Measurements from ENCODE around the gene MZF1.
"Not testable (repeated sequence)": the region's sequence is repeated elsewhere in the genome, so short reads cannot be mapped to it uniquely, and the experiment has no call there.

Gene MZF1

DNA sequence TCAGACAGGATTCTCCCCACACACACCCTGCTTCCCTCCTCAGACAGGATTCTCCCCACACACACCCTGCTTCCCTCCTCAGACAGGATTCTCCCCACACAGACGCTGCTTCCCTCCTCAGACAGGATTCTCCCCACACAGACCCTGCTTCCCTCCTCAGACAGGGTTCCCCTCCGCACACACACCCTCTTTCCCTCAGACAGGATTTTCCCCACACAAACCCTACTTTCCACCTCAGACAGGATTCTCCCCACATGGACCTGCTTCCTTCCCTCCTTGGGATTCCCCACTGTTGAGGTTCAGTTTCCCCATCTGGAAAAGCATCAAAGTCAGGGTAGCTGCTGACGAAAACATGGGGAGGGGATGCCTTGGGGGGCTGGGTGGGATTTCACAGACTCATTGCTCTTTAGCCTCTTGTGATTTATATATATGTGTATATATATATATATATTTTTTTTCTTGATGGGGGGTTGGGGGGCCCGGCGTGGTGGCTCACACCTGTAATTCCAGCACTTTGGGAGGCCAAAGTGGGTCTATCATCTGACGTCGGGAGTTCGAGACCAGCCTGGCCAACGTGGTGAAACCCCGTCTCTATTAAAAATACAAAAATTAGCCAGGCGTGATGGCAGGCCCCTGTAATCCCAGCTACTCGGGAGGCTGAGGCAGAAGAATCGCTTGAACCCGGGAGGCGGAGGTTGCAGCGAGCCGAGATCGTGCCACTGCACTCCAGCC, 30.3 kb downstream of the MZF1 start:
- DNase-seq (ENCODE audit: low spot score): not testable (repeated sequence)

DNA sequence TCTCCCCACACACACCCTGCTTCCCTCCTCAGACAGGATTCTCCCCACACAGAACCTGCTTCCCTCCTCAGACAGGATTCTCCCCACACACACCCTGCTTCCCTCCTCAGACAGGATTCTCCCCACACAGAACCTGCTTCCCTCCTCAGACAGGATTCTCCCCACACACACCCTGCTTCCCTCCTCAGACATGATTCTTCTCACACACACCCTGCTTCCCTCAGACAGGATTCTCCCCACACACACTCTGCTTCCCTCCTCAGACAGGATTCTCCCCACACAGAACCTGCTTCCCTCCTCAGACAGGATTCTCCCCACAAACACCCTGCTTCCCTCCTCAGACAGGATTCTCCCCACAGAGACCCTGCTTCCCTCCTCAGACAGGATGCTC, 34.0 kb downstream of the MZF1 start:
- not testable (repeated sequence) for DNase-seq (ENCODE audit: low spot score)

DNA sequence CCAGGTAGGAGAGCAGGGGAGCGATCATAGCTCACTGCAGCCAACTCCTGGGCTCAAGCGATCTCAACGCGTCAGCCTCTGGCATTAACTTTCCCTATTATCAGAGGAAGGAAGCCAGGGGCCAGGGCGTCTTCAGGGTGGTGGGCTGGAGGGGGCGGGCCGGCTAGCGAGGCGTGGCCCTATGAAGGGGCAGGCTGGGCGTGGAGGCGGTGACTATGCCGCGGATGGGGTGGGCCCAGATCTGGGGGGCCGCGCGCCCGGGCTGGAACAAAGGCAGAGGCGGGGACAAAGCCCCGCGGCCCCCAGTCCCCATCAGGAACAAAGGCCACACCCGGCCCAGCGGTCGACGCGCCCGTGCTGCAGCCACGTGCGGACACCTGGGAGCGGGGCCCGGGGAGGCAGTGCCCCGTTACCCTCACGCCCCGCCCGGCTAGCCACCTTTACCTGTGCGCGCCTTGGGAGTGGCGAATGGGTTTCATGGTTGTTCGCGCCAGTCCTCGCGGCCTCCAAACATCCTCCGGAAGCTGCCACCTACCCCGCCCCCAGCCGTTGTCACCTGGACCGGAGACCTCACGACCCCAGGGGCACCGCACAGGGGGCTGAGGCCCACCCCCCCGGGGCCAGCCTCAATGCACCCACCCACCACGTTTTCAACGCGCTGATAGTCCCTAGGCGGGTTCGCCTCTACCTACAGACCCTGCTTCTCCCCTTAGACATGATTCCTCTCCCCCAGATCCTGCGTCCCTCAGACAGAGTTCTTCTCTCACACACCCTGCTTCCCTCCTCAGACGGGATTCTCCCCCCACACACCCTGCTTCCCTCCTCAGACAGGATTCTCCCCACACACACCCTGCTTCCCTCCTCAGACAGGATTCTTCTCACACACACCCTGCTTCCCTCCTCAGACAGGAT, 34.6 kb downstream of the MZF1 start:
- peak; percentile 88 for DNase-seq (ENCODE audit: low spot score)

DNA sequence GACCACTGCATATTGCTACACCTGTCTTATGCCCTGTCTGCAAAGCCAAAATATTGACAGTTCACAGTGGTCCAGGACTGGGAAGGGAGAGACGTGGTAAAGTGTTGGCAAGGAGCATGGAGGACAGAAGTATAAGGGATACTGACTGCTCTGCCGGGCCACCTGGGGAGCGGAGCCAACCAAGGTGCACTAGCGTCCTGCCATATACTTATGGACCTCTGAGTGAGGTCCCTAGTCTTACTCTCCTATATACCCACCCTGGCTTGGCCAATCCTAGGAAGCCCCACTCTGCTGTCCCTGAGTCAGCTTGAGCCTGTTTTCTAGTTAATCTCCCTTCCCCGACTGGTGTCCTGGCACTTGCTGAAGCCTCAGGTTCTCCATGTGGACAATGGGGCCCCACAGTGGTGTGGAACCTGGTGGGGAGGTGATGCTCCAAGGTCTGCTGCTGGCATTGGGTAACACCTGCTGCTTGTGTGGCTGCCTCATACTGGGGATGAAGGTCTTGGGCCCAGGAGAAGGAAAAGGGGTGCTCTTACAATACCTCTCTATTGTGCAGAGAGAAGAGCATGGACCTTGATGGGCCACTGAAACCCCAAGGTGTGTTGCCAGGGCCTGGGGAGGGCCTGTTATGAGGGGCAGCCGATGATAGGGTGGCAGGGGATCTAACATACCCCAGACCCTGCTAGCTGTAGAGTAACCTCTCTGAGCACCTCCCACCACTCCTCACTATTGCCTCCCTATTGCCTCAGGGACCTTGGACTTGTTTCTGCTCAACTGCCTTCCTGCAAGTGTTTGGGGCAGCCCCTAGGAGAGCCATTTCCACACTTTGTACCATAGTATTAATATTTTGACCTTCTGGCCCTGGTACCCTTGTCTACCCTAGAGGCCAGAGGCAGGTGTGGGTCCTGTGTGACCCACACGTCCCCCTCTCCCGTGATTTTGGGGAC, 36.0 kb downstream of the MZF1 start:
- no peak for DNase-seq (ENCODE audit: low spot score)

DNA sequence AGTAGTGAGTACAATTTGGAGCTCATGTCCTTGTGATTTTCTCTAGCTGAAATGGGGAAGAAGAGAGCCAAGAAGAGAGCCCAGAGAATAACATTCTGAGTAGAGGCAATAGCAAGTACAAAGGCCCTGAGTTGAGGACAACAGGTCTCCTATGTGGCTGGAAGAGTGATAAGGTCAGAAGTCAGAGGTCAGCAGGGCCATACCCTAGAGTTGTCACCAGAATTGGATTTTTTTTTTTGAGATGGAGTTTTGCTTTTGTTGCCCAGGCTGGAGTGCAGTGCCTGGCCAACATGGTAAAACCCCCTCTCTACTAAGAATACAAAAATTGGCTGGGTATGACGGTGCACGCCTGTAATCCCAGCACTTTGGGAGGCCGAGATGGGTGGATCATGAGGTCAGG, 37.3 kb downstream of the MZF1 start:
- no peak for DNase-seq (ENCODE audit: low spot score)

DNA sequence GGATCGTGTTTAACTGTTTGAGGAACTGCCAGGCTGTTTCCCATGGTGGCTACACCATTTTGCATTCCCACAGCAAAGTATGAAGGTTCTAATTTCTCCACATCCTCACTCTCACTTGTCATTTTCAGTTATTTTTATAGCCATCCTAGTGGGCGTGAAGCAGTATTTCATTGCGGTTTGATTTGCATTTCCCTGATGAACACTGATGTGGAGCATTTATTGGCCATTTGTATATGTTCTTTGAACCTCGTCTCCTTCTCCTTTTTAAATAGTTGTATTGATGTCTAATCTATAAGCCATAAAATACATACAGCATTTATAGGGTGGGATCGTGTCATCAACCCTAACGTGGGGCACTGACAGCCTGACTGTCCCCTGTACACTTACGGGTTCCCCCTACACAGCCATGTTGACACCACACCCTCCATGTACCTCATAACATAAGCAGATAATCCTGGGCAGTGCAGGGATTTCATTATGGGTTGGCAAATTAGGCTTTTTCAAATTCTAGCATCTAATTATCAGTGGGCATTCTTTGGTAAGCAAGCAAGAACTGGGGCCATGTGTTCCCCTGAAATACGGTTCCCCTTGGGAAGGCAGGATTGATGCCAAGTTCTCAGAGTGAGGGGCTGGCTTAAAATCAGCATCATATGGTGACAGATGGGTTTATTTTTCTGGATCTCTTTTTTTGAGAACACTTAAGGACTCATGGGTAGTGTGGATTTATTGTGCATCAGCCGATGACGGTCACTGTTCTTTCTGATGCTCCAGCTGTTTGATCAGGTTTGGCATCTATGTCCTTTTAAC, 41.9 kb downstream of the MZF1 start:
- no peak for DNase-seq (ENCODE audit: low spot score)

DNA sequence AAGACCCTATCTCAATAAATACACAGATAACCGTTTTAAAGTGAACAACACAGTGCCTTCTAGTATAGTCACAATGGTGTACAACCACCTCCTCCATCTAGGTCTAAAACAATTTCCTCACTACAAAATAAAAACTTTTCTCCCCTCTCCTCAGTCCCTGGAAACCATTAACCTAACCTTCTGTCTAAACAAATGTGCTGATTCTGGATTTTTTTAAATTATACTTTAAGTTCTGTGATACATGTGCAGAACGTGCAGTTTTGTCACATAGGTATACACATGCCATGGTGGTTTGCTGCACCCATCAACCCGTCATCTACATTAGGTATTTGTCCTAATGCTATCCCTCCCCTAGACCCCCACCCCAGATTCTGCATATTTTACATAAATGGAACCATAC, 43.7 kb downstream of the MZF1 start:
- no peak for DNase-seq (ENCODE audit: low spot score)

DNA sequence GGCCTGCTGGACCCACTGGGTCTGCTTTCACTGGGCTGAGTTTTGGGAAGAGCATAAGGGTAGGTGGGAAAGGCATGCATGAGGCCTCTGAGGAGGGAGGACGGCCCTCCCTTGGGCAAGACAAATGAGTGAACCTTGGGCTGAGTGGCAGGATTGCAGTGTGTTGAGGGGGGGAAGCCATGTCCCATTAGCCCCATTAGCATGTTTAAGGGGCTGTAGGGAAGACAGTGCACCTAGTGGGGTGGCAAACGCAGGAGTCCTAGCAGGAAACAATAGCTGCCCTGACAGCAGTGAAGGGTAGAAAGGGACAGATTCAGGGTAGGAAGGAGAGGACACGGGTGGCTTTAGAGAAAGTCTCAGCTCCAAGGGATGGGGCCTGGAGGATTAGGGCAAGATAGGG, 50.4 kb downstream of the MZF1 start:
- DNase-seq (ENCODE audit: low spot score): no peak

DNA sequence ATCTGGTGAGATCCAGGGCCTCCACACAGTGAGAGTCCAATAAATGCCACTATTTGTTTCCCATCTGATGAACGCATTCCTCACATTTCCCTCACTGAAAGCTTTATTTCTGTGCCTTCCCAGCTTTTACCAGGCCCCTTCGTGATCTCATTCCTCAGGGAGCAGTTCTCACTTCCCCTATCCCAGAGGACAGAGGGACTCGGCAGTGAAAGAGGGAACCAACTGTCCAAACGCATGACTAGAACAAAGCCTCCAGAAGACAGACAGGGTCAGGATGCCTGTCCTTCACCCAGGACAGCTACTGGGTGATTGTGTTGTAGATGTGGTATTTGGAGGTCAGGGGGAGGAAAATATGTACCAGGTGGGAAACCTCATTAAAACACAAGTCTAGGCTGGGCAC, 51.5 kb downstream of the MZF1 start:
- no peak for DNase-seq (ENCODE audit: low spot score)

DNA sequence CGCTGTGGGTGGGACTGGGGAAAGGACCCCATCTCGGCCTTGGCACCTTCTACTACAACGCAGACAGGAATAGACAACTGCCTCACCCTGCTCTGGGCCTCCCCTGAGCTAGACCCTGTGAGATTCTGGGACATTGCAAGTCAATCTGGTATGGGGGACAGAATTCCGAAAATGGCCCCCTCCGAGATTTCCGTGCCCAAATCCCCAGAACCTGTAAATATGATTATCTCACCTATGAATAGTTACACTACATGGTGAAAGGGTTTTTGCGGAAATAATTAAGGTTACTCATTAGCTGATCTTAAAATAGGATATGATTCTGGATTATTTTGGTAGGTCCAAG, 52.9 kb downstream of the MZF1 start:
- DNase-seq (ENCODE audit: low spot score): no peak

DNA sequence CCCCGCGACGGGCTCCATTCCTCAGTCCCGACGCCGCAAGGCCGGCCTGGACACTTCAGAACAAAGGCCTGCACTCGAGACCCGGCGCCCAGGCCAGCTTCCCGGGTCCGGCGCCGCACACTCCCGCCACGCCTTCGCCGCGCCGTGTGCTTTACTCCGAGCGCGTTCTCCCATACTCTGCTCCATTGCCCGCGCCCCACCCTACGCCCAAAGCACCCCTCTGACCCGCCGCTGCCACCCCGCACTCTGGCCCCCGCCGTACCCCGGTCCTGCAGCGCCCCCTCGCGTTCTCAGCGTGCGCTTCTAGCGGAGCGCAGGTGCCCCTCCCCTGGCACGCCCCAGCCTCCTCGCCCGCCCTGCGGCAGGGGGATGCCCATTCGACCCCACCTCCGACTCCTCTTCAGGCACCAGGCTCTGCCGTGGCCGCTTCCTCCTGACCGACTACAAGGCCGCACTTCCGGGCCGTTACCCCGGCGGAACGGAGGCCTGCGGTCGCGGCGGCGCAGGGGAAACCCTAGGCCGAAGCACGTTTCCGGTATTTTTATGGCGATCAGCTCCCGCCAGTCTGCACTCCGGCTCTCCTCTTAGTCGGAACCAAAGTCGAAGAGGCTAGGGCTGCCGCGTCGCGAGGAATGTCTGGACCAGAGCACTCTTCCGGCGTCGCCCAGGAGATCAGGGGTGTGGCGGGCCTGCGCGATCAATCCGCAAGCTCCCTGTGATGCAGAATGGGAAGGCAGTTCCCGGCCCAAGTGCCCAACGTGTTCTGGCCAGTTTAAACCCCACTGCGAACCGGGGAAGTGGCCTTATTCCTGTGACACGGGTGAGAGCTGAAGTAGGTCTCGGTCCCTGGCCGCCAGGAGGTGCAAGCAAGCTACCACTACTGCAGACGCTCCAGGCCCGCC, 53.5 kb downstream of the MZF1 start, which contains the start of gene ZBTB45:
Gene ZBTB45, minus strand, starts transcription at position 456 of the 902 bp plus-strand sequence. CDS start 2,137 bp downstream, outside the sequence.
- DNase-seq (ENCODE audit: low spot score): peak; percentile 96

DNA sequence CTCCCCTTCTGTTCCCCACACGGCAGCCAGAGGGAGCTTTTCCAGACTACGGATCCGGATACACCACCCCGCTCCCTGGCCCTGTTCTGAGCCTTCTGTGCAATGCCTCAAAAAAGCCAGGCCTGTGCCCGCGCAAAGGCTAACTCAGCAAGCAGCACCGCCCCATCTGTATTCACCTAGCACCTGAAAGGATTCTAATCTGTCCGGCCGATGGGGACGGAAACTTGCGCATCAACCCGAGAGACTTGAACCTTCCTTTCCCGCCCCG, 54.1 kb downstream of the MZF1 start:
- peak; percentile 80 for DNase-seq (ENCODE audit: low spot score)

DNA sequence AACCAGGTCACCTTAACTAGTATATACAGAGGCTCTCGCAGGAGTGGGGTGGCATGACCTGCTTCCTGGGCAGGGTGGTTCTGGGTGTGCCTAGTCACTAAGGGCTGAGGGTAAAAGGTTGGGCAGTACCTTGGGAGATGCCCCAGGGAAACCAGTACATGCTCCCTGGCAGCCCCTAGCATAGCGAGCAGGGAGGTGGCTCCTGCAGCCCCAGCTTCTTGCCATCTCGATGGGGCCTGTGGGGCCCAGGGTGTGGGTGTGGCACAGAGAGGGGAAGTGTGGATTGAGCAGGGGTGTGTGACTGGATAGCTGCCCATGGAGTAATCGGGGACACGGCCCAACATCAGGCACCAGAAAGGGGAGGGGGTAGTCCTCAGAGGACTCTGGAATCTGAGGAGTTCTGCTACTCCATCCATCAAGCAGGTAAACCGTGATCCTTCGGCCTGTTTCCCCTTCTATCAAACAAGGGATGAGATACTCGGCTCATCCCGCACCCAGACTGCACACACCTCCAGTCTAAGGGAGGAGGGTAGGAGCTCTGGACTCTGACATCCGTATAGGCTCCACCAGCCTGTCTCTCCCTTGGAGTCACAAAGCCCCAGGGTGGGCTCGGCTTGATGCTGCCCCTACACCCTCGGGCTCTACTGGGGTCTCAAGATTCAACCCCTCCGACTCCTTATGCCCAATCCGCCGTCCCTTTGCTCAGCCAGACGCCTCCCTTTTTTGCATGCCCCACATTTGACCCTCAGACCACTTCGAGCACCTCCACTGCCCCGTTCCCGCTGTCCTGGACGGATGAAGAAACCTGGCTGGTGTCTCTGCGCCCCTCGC, 54.7 kb downstream of the MZF1 start:
- DNase-seq (ENCODE audit: low spot score): no peak

DNA sequence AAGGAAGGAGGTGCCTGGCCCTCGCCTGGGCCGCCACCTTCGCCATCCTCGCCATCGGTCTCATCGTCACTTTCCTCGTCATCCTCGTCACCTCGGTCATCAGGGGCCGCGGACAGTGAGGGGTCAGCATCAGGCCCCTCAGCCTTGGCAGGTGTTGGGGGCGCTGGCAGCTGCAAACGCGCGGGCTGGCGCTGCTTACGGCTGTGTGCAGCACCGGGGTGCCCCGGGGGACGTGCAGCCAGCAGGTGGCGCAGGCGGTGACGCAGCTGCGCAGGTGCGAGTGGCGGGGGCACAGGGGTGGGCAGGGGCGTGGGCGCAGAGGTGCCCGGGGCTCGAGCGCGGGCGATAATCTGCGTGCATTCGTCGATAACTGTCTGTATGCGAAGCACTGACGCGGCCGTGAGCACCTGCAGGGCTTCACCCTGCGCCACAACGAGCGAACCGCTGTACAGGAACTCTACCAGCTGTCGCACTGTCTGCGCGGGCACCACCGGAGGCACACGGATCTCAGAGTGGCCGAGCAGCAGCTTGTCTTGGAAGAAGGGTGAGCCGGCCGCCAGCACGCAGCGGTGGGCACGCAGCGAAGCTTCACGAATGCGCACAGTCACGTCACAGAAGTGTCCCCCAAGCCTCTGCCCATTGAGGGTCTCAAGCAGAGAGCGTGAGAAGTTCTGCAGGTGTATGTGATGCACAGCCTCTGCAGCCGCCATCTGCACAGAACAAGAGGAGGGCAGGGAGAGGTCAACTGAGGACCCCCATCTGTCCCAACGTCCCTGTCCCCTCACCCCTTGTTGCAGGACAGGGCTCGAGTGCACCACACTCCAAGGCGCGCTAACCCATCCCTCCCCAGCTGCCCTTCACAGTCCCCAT, 55.9 kb downstream of the MZF1 start:
- no peak for DNase-seq (ENCODE audit: low spot score)

DNA sequence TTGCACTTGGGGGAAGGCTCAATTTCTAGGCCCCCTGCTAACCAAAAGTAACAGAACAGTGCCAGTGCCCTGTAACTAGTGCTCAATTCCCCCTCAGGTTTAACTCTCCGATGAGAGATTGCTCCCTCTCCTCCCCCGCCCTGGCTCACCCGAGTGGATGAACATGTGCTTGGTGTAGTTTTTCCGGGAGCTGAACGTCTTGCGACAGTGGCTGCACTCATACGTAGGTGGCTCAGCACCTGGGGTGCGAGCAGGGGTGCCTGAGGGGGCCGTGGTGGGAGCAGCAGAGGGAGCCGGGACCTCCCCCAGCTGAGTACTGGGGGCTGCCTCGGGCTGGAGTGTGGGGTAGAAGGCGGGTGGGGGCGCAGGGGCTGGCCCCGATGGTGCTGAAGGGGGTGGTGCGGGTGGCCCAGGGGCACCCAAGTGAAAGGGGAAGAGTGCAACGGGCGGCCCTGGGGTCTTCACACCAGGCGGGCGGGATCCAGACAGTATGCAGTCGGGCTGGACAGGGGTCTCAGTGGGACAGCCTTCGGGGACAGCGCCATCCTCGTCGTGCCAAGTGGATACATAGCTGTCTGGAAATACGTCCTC, 56.8 kb downstream of the MZF1 start:
- DNase-seq (ENCODE audit: low spot score): no peak

DNA sequence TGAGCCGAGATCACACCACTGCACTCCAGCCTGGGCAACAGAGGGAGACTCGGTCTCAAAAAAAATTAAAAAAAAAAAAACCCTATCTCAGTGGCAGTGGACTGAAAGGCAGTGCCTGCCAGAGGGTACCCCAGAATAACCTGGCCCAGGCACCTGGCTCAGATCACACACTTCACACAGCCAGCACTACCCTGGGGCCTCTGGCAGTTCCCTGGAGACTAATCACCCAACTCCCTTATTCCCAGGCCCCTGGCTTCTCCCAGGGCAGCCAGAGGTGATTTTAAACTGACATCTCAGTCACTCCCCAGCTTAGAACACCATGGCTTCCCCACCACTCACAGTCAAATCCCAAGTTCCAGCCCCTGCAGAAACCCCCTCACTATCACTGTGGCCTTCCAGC, 57.9 kb downstream of the MZF1 start:
- no peak for DNase-seq (ENCODE audit: low spot score)

DNA sequence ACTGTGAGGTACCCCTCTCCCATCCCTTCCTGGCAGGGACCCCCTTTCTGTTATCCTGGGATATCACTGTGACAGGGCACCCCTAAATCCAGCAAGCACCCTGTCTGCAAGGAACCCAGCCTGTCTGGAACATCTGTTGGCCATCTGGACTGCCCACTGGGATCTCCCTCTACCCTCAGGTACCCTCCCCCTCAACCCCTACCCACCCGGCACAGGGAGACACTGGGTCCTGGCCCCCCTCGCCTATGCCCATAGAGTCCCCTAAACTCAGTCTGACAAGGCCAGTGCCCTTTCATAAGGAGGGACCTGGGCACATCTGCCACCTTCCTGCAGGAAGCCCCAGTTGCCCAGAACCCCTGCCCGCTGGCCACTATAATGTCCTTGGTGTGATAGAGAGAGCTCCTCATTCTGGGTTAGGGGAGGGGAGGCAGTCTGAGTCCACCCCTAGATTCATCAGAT, 58.5 kb downstream of the MZF1 start:
- DNase-seq (ENCODE audit: low spot score): no peak
